Karpas-422 (cell line): ENCODE measurements around the gene SV2B. TPM values are rescaled to one million over a fixed set of nuclear protein-coding genes. Genes with fewer than 3 reads are reported as not detected.

ENCODE experiments used
- DNase-seq: peaks from one replicate; pipeline ENCODE4 v3.0.0-alpha.2; 2015
- H2AFZ ChIP-seq: fragments of 200-600 bp; sonication (generic); 2 replicates; pipeline ENCODE4 v1.6.1; 2014; ENCODE audit warnings: antibody characterized with exemption, low read length, mixed read lengths
- H3K27ac ChIP-seq: fragments of 200-600 bp; sonication (generic); 2 replicates; pipeline ENCODE4 v1.5.1; 2014; ENCODE audit warnings: mild to moderate bottlenecking, low read length, moderate library complexity
- H3K27me3 ChIP-seq: fragments of 200-600 bp; sonication (generic); 2 replicates; pipeline ENCODE4 v1.6.1; 2014; ENCODE audit warnings: low read length, mixed read lengths
- H3K36me3 ChIP-seq: fragments of 200-600 bp; sonication (generic); 2 replicates; pipeline ENCODE4 v1.6.1; 2014; ENCODE audit warnings: low read length, mixed read lengths; ENCODE audit not compliant: insufficient read depth
- H3K4me1 ChIP-seq: fragments of 200-600 bp; sonication (generic); 2 replicates; pipeline ENCODE4 v1.6.1; 2014; ENCODE audit warnings: mild to moderate bottlenecking, low read length, mixed read lengths
- H3K4me2 ChIP-seq: fragments of 200-600 bp; sonication (generic); 2 replicates; pipeline ENCODE4 v1.6.1; 2014; ENCODE audit warnings: low read length, low read depth, mild to moderate bottlenecking; ENCODE audit not compliant: poor library complexity, severe bottlenecking
- H3K4me3 ChIP-seq: fragments of 200-600 bp; sonication (generic); 2 replicates; pipeline ENCODE4 v1.5.1; 2014; ENCODE audit warnings: mild to moderate bottlenecking, antibody characterized with exemption, low read length, mixed read lengths
- H3K79me2 ChIP-seq: fragments of 200-600 bp; sonication (generic); 2 replicates; pipeline ENCODE4 v1.6.1; 2014; ENCODE audit warnings: mild to moderate bottlenecking, low read length, mixed read lengths
- H3K9ac ChIP-seq: fragments of 200-600 bp; sonication (generic); 2 replicates; pipeline ENCODE4 v1.6.0; 2014; ENCODE audit warnings: low read length
- H3K9me2 ChIP-seq: fragments of 200-600 bp; sonication (generic), shearing (Covaris generic); replicated peaks from 2 replicates; pipeline ENCODE4 v1.6.0; 2014; ENCODE audit warnings: mild to moderate bottlenecking, low read length, moderate library complexity; ENCODE audit not compliant: insufficient read depth
- H3K9me3 ChIP-seq: fragments of 300-700, 200-600 bp; sonication (generic); 2 replicates; pipeline ENCODE4 v1.6.1; 2014; ENCODE audit warnings: low read length, mixed read lengths
- H4K20me1 ChIP-seq: fragments of 200-600 bp; sonication (generic); 2 replicates; pipeline ENCODE4 v1.6.1; 2014; ENCODE audit warnings: mild to moderate bottlenecking, antibody characterized with exemption, low read length, low read depth; ENCODE audit not compliant: insufficient read depth
- total RNA-seq: library from RNA; depleted of rRNA; stranded (reverse); fragments of >200 nt; shearing (Covaris generic); gene quantifications from 2 replicates; pipeline ENCODE4 v1.2.3, GENCODE V29; 2014; ENCODE audit warnings: low replicate concordance

SV2B gene
- total RNA-seq, 1 experiment from 2014 or later, result 0.26 TPM

- Histone ChIP-seq H3K9ac (no peak overlapping the region), H3K9me2 (no peaks in the 10 kb centered on the region), H3K79me2 (no peaks in the 10 kb centered on the region), H3K9me3 (no peaks in the 10 kb centered on the region), H3K27ac (no peak overlapping the region), H3K36me3 (no peaks in the 10 kb centered on the region), H3K4me1 (no peaks in the 10 kb centered on the region), H4K20me1 (no peaks in the 10 kb centered on the region), H2AFZ (no peak overlapping the region), H3K27me3 (no peaks in the 10 kb centered on the region), H3K4me2 (no peak overlapping the region), H3K4me3 (no peak overlapping the region)
- DNase-seq, result no peak
Observed at GRCh38 chr15:91150502-91151160, 50.6 kb downstream of the SV2B start.

DNA sequence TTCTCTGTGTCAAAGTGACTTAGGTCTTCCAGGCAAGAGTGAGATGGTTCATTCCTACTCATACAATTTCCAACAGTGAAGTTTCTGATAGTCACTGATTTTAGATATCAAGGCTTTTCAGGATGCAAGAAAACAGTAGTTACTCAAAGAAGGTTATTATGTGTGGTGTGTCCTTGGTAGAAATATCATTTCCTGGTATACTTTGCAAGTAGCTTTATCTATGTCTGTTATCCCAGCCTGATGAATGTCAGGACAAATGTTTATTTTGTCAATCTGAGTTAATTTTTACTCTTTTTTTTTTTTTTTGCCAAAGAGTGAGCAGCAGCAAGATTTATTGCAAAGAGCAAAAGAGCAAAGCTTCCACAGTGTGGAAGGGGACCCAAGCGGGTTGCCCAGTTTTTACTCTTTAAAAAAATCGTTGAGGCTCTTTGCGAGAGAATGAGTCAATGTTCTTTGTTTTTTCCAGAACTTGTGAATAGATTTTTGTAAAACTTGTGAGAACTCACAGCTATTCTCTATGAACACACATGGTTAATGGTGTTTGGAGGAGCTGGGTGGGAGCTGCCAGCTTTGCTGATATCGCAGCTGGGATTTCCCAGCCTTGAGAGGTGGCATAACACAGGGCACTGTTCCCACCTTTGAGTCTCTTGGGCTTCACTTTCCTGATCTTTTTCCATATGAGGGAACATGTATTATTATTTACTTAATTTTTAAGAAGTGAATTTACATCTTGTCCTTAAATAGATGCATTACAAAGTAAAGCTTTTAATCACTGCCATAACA is 51.9 kb downstream of the SV2B start:
- H3K27ac ChIP-seq, result no peak overlapping the region
- H3K4me3 ChIP-seq, result no peak overlapping the region
- H4K20me1 ChIP-seq, result no peaks in the 10 kb centered on the region
- no peaks in the 10 kb centered on the region for H3K79me2 ChIP-seq
- H3K9me2 ChIP-seq, result no peaks in the 10 kb centered on the region
- no peaks in the 10 kb centered on the region for H3K36me3 ChIP-seq
- DNase-seq, result no peak
- no peak overlapping the region for H2AFZ ChIP-seq
- no peak overlapping the region for H3K9ac ChIP-seq
- no peaks in the 10 kb centered on the region for H3K4me1 ChIP-seq
- H3K27me3 ChIP-seq, result no peaks in the 10 kb centered on the region
- H3K4me2 ChIP-seq, result no peak overlapping the region
- H3K9me3 ChIP-seq, result no peaks in the 10 kb centered on the region

DNA sequence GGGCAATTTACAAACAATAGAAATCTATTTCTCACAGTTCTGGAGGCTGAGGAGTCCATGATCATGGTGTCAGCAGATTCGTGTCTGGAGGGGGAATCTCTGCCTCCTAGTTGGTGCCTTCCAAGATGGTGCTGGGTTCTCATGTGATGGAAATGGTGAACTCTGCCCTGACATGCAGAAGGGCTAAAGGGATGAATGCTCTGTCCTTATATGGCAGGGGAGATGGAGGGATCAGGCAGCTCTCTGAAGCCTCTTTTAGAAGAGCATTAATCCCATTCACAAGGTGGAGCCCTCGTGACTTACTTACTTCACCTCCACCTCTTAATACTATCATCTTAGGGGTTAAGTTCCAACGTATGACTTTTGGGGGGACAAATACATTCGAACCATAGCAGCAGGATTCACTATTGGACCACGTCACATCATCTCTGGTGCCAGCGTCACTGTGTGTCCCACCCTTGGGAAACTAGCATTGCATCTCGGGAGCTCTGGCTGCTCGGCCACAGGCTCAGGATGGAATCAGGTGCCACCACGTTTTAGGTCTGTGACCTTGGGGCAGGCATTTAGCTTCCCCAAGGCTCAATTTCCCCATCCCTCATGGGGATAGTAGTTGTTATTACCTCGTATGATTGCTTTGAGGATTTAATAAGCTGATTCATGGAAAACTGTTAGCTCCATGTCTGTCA is 53.0 kb downstream of the SV2B start:
- Histone ChIP-seq H2AFZ (no peak overlapping the region), H3K9me3 (no peaks in the 10 kb centered on the region), H3K4me3 (no peak overlapping the region), H3K27ac (no peak overlapping the region), H3K79me2 (no peaks in the 10 kb centered on the region), H3K36me3 (no peaks in the 10 kb centered on the region), H3K4me2 (no peak overlapping the region), H3K9ac (no peak overlapping the region), H3K9me2 (no peaks in the 10 kb centered on the region), H4K20me1 (no peaks in the 10 kb centered on the region), H3K4me1 (no peaks in the 10 kb centered on the region), H3K27me3 (no peaks in the 10 kb centered on the region)
- no peak for DNase-seq

DNA sequence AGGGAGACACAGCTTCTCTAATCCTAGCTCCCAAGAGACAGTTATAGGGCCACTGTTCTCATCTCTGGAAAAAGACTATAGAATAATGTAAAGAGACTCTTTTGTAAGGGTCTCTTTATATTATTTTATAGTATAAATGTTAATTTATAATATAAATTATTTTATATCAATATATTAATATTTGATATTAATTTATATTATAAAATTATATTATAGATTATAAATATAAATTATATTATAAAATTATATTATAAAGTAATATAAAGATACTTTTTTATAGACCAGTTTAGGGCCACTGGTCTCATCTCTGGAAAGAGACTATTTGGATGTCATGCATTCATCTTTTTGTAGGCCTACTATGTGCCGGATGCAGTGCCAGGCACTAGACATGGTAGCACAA is 53.9 kb downstream of the SV2B start:
- H4K20me1 ChIP-seq, result no peaks in the 10 kb centered on the region
- H3K9me2 ChIP-seq, result no peaks in the 10 kb centered on the region
- no peak overlapping the region for H2AFZ ChIP-seq
- H3K79me2 ChIP-seq, result no peaks in the 10 kb centered on the region
- H3K4me1 ChIP-seq, result no peaks in the 10 kb centered on the region
- no peak overlapping the region for H3K9ac ChIP-seq
- no peaks in the 10 kb centered on the region for H3K36me3 ChIP-seq
- H3K27ac ChIP-seq, result no peak overlapping the region
- H3K4me3 ChIP-seq, result no peak overlapping the region
- H3K4me2 ChIP-seq, result no peak overlapping the region
- H3K27me3 ChIP-seq, result no peaks in the 10 kb centered on the region
- H3K9me3 ChIP-seq, result no peaks in the 10 kb centered on the region
- DNase-seq, result no peak

GRCh38 chr15:91156175-91156726 is 56.2 kb downstream of the SV2B start:
- no peaks in the 10 kb centered on the region for H3K79me2 ChIP-seq
- no peaks in the 10 kb centered on the region for H3K9me2 ChIP-seq
- no peak for DNase-seq
- no peak overlapping the region for H2AFZ ChIP-seq
- no peak overlapping the region for H3K4me2 ChIP-seq
- H3K4me1 ChIP-seq, result no peaks in the 10 kb centered on the region
- no peak overlapping the region for H3K27ac ChIP-seq
- H3K36me3 ChIP-seq, result no peaks in the 10 kb centered on the region
- no peaks in the 10 kb centered on the region for H4K20me1 ChIP-seq
- no peaks in the 10 kb centered on the region for H3K9me3 ChIP-seq
- no peaks in the 10 kb centered on the region for H3K27me3 ChIP-seq
- no peak overlapping the region for H3K4me3 ChIP-seq
- no peak overlapping the region for H3K9ac ChIP-seq

GRCh38 chr15:91158415-91159394 is 58.6 kb downstream of the SV2B start:
- Histone ChIP-seq H3K9ac (no peak overlapping the region), H3K4me1 (no peaks in the 10 kb centered on the region)

DNA sequence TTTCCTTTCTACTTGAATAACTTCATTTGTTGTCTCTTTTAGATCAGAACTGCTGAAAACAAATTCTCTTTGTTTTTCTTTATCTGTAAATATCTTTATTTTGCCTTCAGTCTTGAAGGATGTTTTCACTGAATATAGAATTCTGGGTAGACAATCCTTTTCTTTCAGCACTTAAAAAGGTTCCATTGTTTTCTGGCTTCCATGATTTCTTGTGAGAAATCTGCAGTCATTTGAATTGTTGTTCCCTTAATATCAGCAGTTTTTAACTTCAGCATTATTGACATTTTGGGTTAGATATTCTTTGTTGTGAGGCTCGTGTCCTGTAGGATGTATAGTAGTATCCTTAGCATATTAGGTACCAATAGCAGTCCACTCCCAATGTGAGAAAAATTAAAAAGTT is 65.8 kb downstream of the SV2B start:
- H3K9ac ChIP-seq, result no peak overlapping the region
- H3K9me3 ChIP-seq, result no peaks in the 10 kb centered on the region

More at GRCh38 chr15:91158415-91159394, 58.6 kb downstream of the SV2B start:
- no peak for DNase-seq
- H3K79me2 ChIP-seq, result no peaks in the 10 kb centered on the region
- no peak overlapping the region for H3K4me2 ChIP-seq
- no peak overlapping the region for H2AFZ ChIP-seq
- H3K36me3 ChIP-seq, result no peaks in the 10 kb centered on the region
- H3K27ac ChIP-seq, result no peak overlapping the region
- no peaks in the 10 kb centered on the region for H4K20me1 ChIP-seq
- H3K9me2 ChIP-seq, result no peaks in the 10 kb centered on the region
- no peaks in the 10 kb centered on the region for H3K27me3 ChIP-seq
- H3K9me3 ChIP-seq, result no peaks in the 10 kb centered on the region
- no peak overlapping the region for H3K4me3 ChIP-seq

More for the DNA sequence above, 65.8 kb downstream of the SV2B start:
- Histone ChIP-seq H4K20me1 (no peaks in the 10 kb centered on the region), H3K4me2 (no peak overlapping the region), H3K4me1 (no peaks in the 10 kb centered on the region), H2AFZ (no peak overlapping the region), H3K4me3 (no peak overlapping the region), H3K36me3 (no peaks in the 10 kb centered on the region), H3K9me2 (no peaks in the 10 kb centered on the region), H3K79me2 (no peaks in the 10 kb centered on the region), H3K27ac (no peak overlapping the region), H3K27me3 (no peaks in the 10 kb centered on the region)
- DNase-seq, result no peak
